Measurements from ENCODE around the gene FNBP1. TPM values are rescaled to one million over a fixed set of nuclear protein-coding genes. Genes with fewer than 3 reads are reported as not detected.

Gene FNBP1
- total RNA-seq, 1 experiment from 2014 or later = 36.5 TPM

GRCh38 chr9:129902740-129903134, 140.3 kb downstream of the FNBP1 start:
- Histone ChIP-seq H3K9me3 (ENCODE audit: control insufficient read depth, low read depth, low read length) (no peaks in the 10 kb centered on the region), H3T11ph (ENCODE audit: low read length) (no peak overlapping the region), H3K79me2 (ENCODE audit: insufficient read depth, low read length) (no peaks in the 10 kb centered on the region), H2AK5ac (ENCODE audit: insufficient read length, low read length) (no peak overlapping the region), H3K14ac (ENCODE audit: insufficient read depth, low read length) (no peak overlapping the region), H3K56ac (ENCODE audit: insufficient read length, low read depth, low read length) (no peak overlapping the region), H2AFZ (ENCODE audit: low read length) (no peak overlapping the region), H3K27ac (ENCODE audit: insufficient read length, low read depth, low read length) (no peak overlapping the region), H3K4me2 (ENCODE audit: insufficient read depth, insufficient read length, low read length) (no peak overlapping the region), H2BK20ac (ENCODE audit: low read depth, low read length, poor library complexity, severe bottlenecking) (no peak overlapping the region), H4K91ac (ENCODE audit: insufficient read length, low read depth, low read length) (no peak overlapping the region), H3K27me3 (ENCODE audit: insufficient read depth, low read length) (no peaks in the 10 kb centered on the region), H4K5ac (ENCODE audit: insufficient read length, low read depth, low read length) (no peak overlapping the region), H3K23ac (ENCODE audit: insufficient read length, low read depth, low read length) (no peak overlapping the region), H4K20me1 (ENCODE audit: control insufficient read depth, insufficient read depth, insufficient read length) (no peaks in the 10 kb centered on the region), H3K9ac (ENCODE audit: extremely low read depth, insufficient read length, low read length) (no peak overlapping the region), H3K4me1 (ENCODE audit: insufficient read depth, low read length) (no peaks in the 10 kb centered on the region; the same call in 1 of the 2 replicates), H2BK120ac (ENCODE audit: low read depth, low read length, poor library complexity, severe bottlenecking) (no peak overlapping the region), H2BK12ac (ENCODE audit: insufficient read length, low read depth, low read length) (no peak overlapping the region), H3K79me1 (ENCODE audit: insufficient read depth, low read depth, low read length, poor library complexity, severe bottlenecking) (no peaks in the 10 kb centered on the region), H4K8ac (replicated peaks; ENCODE audit: insufficient read length, low read depth, low read length) (no peak overlapping the region), H2BK5ac (ENCODE audit: insufficient read length, low read length) (no peak overlapping the region), H2BK15ac (ENCODE audit: low read depth, low read length) (no peak overlapping the region), H3K4ac (ENCODE audit: low read depth, low read length) (no peak overlapping the region), H3K18ac (ENCODE audit: insufficient read length, low read depth, low read length) (no peak overlapping the region), H3K23me2 (ENCODE audit: insufficient read length, low read depth, low read length, poor library complexity, severe bottlenecking) (no peaks in the 10 kb centered on the region)
- Mint-ChIP-seq H3K4me3 (no peak overlapping the region), H3K27ac (no peak overlapping the region), H3K36me3 (ENCODE audit: insufficient read depth in 1 of 3, low read depth in 3 of 3) (peaks cover 23 to 54% (median 47%) of the 10 kb centered on the region in 3 experiments), H3K27me3 (ENCODE audit: low read depth) (no peaks in the 10 kb centered on the region), H3K9me3 (peaks cover 3 to 5% of the 10 kb centered on the region in 2 experiments; a peak in 3 of 5 replicates), H3K4me1 (peaks cover 8 to 11% of the 10 kb centered on the region in 2 experiments)
- no peak for TF ChIP-seq CTCF (conservative IDR thresholded peaks at IDR 0.05)
- no peak for DNase-seq
- no CpG with 5 or more reads among the region's 8 CpGs for WGBS (ENCODE audit: extremely low coverage, insufficient read length, low lambda C conversion rate)
